ENCODE data around the gene TMEM175. TPM values are rescaled to one million over a fixed set of nuclear protein-coding genes. Genes with fewer than 3 reads are reported as not detected.

TMEM175 gene
- total and polyA plus RNA-seq, 9 of the 15 experiments (the other 6 are each of a cell fraction or from before 2014, with no cell fraction given): 0.13 to 30.9 (median 9.4) TPM

DNA sequence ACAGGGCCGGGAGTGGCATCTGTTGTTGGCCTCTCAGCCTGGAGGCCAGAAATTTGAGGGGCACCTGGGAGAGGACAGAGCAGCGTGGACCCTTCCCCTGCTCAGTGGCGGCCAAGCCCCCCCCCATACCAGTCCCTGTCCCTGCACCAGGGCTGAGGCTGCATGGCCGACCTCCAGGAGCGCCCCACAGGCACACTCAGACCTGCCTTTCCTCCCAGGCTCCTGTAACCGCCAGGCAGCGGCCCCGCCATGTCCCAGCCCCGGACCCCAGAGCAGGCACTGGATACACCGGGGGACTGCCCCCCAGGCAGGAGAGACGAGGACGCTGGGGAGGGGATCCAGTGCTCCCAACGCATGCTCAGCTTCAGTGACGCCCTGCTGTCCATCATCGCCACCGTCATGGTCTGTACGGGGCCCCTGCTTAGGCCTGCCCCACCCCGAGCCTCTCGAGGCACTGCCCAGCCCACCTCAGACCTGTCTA is 15.3 kb downstream of the TMEM175 start:
- Histone ChIP-seq H3K36me3 (ENCODE audit: control insufficient read depth, insufficient read depth, low read length) (no peaks in the 10 kb centered on the region), H3K27ac (ENCODE audit: extremely low read depth, low read depth, low read length) (no peak overlapping the region), H3K79me2 (ENCODE audit: control insufficient read depth, insufficient read depth, low read length) (no peaks in the 10 kb centered on the region), H2AFZ (ENCODE audit: low read depth, low read length) (no peak overlapping the region), H3K27me3 (ENCODE audit: control insufficient read depth in 2 of 2, insufficient read depth in 2 of 2, low read length in 2 of 2) (no peaks in the 10 kb centered on the region), H3K9ac (ENCODE audit: insufficient read depth in 1 of 2, low read depth in 2 of 2, low read length in 2 of 2) (peak overlapping the region in 1 of 2 experiments; percentile 75; a peak in 2 of 4 replicates), H3K9me1 (ENCODE audit: control insufficient read depth, insufficient read depth, low read length) (no peaks in the 10 kb centered on the region), H3K9me3 (replicated peaks; ENCODE audit: control insufficient read depth, insufficient read depth, low read depth, low read length) (no peaks in the 10 kb centered on the region), H3K4me3 (no peak overlapping the region), H3K4me2 (ENCODE audit: insufficient read depth, low read length) (no peak overlapping the region), H3K4me1 (replicated peaks in 1 of 2; ENCODE audit: control insufficient read depth in 2 of 2, insufficient read depth in 2 of 2, low read length in 2 of 2) (peaks cover 0 to 48% of the 10 kb centered on the region in 2 experiments; a peak in 2 of 5 replicates), H4K20me1 (replicated peaks; ENCODE audit: control insufficient read depth, insufficient read depth, low read length) (0 out of 2 replicates have a peak, but pooled peaks cover 4% of the 10 kb centered on the region)
- no TSS peak for BruUV-seq (replicated peaks)
- DNase-seq (ENCODE audit: extremely low read depth in 1 of 4, low spot score in 3 of 4): no peak
- CTCF ChIA-PET (ENCODE audit: low intra/inter-chr PET ratio): no interaction called here
- intact Hi-C loops (cut with micrococcal nuclease): no loop called here
- no peak for FAIRE-seq
- ATAC-seq: no peak
- in situ Hi-C loops (cut with MboI): no loop called here
- POLR2A ChIA-PET: interaction anchor here (1.2 kb wide), 1 partner anchor 15 kb away, joined by 4 read pairs; the partner anchor contains the start of genes GAK and TMEM175
- WGBS (ENCODE audit: insufficient coverage, low coverage, missing lambda C conversion rate): 60% methylated on average over 15 of the region's 19 CpGs
- TF ChIP-seq ZFP30 (CRISPR knock-in tag; IDR thresholded peaks at IDR 0.05; ENCODE audit: borderline replicate concordance): no peak
- TF ChIP-seq POLR2G (IDR thresholded peaks at IDR 0.05; ENCODE audit: low read depth, low read length): 0 out of 2 replicates have a peak, but pooled peaks have one; percentile 10
- TF ChIP-seq TCF7L2 (IDR thresholded peaks at IDR 0.05; ENCODE audit: low read depth, low read length): no peak
- TF ChIP-seq, protein P1, sequence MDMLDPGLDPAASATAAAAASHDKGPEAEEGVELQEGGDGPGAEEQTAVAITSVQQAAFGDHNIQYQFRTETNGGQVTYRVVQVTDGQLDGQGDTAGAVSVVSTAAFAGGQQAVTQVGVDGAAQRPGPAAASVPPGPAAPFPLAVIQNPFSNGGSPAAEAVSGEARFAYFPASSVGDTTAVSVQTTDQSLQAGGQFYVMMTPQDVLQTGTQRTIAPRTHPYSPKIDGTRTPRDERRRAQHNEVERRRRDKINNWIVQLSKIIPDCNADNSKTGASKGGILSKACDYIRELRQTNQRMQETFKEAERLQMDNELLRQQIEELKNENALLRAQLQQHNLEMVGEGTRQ (CRISPR knock-in tag; IDR thresholded peaks at IDR 0.05): no peak
- TF ChIP-seq, protein P2, sequence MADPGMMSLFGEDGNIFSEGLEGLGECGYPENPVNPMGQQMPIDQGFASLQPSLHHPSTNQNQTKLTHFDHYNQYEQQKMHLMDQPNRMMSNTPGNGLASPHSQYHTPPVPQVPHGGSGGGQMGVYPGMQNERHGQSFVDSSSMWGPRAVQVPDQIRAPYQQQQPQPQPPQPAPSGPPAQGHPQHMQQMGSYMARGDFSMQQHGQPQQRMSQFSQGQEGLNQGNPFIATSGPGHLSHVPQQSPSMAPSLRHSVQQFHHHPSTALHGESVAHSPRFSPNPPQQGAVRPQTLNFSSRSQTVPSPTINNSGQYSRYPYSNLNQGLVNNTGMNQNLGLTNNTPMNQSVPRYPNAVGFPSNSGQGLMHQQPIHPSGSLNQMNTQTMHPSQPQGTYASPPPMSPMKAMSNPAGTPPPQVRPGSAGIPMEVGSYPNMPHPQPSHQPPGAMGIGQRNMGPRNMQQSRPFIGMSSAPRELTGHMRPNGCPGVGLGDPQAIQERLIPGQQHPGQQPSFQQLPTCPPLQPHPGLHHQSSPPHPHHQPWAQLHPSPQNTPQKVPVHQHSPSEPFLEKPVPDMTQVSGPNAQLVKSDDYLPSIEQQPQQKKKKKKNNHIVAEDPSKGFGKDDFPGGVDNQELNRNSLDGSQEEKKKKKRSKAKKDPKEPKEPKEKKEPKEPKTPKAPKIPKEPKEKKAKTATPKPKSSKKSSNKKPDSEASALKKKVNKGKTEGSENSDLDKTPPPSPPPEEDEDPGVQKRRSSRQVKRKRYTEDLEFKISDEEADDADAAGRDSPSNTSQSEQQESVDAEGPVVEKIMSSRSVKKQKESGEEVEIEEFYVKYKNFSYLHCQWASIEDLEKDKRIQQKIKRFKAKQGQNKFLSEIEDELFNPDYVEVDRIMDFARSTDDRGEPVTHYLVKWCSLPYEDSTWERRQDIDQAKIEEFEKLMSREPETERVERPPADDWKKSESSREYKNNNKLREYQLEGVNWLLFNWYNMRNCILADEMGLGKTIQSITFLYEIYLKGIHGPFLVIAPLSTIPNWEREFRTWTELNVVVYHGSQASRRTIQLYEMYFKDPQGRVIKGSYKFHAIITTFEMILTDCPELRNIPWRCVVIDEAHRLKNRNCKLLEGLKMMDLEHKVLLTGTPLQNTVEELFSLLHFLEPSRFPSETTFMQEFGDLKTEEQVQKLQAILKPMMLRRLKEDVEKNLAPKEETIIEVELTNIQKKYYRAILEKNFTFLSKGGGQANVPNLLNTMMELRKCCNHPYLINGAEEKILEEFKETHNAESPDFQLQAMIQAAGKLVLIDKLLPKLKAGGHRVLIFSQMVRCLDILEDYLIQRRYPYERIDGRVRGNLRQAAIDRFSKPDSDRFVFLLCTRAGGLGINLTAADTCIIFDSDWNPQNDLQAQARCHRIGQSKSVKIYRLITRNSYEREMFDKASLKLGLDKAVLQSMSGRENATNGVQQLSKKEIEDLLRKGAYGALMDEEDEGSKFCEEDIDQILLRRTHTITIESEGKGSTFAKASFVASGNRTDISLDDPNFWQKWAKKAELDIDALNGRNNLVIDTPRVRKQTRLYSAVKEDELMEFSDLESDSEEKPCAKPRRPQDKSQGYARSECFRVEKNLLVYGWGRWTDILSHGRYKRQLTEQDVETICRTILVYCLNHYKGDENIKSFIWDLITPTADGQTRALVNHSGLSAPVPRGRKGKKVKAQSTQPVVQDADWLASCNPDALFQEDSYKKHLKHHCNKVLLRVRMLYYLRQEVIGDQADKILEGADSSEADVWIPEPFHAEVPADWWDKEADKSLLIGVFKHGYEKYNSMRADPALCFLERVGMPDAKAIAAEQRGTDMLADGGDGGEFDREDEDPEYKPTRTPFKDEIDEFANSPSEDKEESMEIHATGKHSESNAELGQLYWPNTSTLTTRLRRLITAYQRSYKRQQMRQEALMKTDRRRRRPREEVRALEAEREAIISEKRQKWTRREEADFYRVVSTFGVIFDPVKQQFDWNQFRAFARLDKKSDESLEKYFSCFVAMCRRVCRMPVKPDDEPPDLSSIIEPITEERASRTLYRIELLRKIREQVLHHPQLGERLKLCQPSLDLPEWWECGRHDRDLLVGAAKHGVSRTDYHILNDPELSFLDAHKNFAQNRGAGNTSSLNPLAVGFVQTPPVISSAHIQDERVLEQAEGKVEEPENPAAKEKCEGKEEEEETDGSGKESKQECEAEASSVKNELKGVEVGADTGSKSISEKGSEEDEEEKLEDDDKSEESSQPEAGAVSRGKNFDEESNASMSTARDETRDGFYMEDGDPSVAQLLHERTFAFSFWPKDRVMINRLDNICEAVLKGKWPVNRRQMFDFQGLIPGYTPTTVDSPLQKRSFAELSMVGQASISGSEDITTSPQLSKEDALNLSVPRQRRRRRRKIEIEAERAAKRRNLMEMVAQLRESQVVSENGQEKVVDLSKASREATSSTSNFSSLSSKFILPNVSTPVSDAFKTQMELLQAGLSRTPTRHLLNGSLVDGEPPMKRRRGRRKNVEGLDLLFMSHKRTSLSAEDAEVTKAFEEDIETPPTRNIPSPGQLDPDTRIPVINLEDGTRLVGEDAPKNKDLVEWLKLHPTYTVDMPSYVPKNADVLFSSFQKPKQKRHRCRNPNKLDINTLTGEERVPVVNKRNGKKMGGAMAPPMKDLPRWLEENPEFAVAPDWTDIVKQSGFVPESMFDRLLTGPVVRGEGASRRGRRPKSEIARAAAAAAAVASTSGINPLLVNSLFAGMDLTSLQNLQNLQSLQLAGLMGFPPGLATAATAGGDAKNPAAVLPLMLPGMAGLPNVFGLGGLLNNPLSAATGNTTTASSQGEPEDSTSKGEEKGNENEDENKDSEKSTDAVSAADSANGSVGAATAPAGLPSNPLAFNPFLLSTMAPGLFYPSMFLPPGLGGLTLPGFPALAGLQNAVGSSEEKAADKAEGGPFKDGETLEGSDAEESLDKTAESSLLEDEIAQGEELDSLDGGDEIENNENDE (IDR thresholded peaks at IDR 0.05; ENCODE audit: low read depth, low read length): no peak
- TF ChIP-seq SMC3 (conservative IDR thresholded peaks at IDR 0.05; ENCODE audit: insufficient read depth, low read depth, low read length): no peak
- no peak for TF ChIP-seq ZSCAN29 (IDR thresholded peaks at IDR 0.05)
- no peak for TF ChIP-seq IRF2 (CRISPR knock-in tag; IDR thresholded peaks at IDR 0.05)
- no peak for TF ChIP-seq SMARCB1 (IDR thresholded peaks at IDR 0.05; ENCODE audit: insufficient read length, low read depth)

Data from K562 (cell line).